GM13977 (cell line): ENCODE results near the gene SLC7A6.

Experiments
- DNase-seq: peaks from one replicate; pipeline ENCODE4 v3.0.0; 2012; ENCODE audit warnings: low spot score
- in situ Hi-C: fragments of 300-500 bp; cut with MboI; formaldehyde crosslinking; loops from one replicate; pipeline ENCODE4 v1.12.0; 2022; ENCODE audit warnings: low sequenced_read_pairs, low pct_unique_long_range_greater_than_20kb, mixed read lengths, inconsistent platforms; ENCODE audit not compliant: unreplicated experiment
- TF ChIP-seq, protein P1 (sequence below): IDR thresholded peaks from 2 replicates; pipeline ENCODE4 v1.5.1; 2012; ENCODE audit warnings: mild to moderate bottlenecking, control low read depth; ENCODE audit not compliant: insufficient read depth; ENCODE audit errors: extremely low read depth, missing control alignments

The SLC7A6 gene

DNA sequence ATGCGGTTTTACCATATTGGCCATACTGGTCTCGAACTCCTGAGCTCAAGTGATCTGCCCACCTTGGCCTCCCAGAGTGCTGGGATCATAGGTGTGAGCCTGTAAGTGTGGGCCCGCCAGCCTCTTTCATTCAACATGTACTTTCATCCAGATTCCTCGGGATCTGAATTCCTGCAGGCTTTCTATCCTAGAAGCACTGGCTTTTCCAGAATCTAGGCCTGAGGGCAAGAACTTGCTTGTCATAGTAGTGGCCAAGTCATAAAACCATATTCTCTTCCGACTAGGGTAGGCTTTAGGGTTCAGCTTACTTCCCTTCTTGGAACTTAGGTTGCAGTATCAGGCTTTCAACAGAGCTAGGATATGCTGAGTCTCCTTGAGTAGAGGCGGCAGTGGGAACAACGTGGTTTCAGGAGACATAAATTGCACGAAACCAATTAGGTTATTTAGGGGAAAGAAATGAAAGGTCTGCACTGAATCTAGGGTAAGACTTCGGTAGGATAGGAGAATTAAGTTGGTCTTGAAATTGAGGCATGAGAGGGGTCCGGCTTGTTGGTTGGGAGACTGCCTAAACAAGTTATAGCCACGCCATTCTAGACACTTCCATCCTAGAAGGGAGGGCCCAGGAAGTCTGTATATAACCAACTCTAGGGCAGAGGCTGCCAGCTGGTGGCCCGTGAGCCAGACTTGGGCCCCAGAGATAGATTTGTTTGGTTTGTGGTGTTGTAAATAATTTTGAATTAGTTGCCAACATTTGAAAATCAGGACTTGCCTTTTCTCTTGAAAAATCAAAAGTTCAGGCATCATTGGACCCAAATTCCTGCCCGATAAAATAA is 15.6 kb downstream of the SLC7A6 start:
- in situ Hi-C loops, result no loop called here
- DNase-seq, result no peak
- TF ChIP-seq, protein P1, sequence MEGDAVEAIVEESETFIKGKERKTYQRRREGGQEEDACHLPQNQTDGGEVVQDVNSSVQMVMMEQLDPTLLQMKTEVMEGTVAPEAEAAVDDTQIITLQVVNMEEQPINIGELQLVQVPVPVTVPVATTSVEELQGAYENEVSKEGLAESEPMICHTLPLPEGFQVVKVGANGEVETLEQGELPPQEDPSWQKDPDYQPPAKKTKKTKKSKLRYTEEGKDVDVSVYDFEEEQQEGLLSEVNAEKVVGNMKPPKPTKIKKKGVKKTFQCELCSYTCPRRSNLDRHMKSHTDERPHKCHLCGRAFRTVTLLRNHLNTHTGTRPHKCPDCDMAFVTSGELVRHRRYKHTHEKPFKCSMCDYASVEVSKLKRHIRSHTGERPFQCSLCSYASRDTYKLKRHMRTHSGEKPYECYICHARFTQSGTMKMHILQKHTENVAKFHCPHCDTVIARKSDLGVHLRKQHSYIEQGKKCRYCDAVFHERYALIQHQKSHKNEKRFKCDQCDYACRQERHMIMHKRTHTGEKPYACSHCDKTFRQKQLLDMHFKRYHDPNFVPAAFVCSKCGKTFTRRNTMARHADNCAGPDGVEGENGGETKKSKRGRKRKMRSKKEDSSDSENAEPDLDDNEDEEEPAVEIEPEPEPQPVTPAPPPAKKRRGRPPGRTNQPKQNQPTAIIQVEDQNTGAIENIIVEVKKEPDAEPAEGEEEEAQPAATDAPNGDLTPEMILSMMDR, result no peak

- TF ChIP-seq, protein P1, result no peak
- no peak for DNase-seq
- in situ Hi-C loops, result no loop called here
Measured at GRCh38 chr16:68281368-68282063, 17.2 kb downstream of the SLC7A6 start.

DNA sequence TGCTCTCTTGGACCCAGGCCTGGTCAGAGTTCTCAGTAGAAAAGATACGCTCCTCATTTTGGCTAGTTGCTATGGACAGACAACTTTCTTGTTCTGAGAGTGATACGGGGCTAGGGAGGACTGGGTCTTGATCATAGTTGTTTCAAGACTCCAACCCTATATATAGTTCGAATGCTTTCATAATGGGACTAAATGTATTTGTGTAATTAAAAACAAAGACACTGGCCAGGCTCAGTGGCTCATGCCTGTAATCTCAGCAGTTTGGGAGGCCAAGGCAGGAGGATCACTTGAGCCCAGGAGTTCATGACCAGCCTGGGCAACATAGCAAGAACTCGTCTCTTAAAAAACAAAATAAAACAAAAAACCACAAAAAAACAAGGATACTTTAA is 17.7 kb downstream of the SLC7A6 start:
- no peak for DNase-seq
- in situ Hi-C loops, result no loop called here
- TF ChIP-seq, protein P1, result no peak

DNA sequence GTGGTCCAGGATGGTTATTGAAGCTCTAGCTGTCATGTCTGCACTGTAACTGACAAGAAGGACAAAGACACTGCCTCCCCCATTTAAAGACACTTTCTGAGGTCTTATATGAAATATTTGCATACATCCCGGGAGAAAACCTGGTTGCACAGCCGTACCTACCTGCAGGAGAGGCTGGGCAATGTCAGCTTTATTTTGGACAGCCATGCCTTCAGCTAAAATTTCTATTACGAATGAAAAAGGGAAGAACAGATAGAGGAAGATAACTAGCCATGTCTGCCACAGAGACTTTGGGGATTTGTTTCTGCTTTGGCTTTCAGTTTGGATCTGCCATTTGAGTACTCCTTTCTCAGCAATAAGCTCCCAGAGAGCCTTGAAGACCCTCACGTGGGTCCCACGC is 19.0 kb downstream of the SLC7A6 start:
- in situ Hi-C loops, result no loop called here
- DNase-seq, result no peak
- TF ChIP-seq, protein P1, result no peak

- DNase-seq, result peak; percentile 54
- in situ Hi-C loops, result no loop called here
- TF ChIP-seq, protein P1, result no peak
Measured at GRCh38 chr16:68283801-68284598, 19.7 kb downstream of the SLC7A6 start.

DNA sequence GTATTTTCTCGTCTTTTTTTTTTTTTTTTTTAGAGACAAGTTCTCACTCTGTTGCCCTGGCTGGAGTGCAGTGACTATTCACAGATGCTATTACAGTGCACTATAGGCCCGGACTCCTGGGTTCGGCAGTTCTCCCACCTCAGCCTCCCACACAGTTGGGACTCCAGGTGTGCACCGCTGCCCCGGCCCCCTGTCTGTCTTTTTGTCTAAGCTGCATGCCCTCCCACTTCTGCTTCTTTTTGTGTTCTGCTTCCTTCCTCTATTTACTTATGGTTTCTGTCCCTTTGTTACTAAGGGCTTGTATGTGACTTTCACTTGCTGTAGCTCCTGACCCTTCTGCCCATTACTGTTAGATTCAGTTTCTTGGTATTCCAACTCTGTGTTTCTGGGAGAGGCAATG is 20.5 kb downstream of the SLC7A6 start:
- in situ Hi-C loops, result no loop called here
- DNase-seq, result peak; percentile 73
- TF ChIP-seq, protein P1, result no peak
